K562 (cell line): ENCODE data around the gene ITGA11. TPM values are rescaled to one million over a fixed set of nuclear protein-coding genes. Genes with fewer than 3 reads are reported as not detected.

Experiments
- CBFA2T2 ChIP-seq: fragments of 450-650 bp; conservative IDR thresholded peaks from 2 replicates; pipeline ENCODE4 v1.6.1; 2017; ENCODE audit warnings: mild to moderate bottlenecking
- CC2D1A ChIP-seq: fragments of 450-650 bp; IDR thresholded peaks from 2 replicates; pipeline ENCODE4 v1.6.1; 2017; ENCODE audit warnings: mild to moderate bottlenecking
- CHAMP1 ChIP-seq: fragments of 450-650 bp; IDR thresholded peaks from 2 replicates; pipeline ENCODE4 v1.6.1; 2016; ENCODE audit warnings: mild to moderate bottlenecking
- ETV1 ChIP-seq: fragments of 450-650 bp; conservative IDR thresholded peaks from 2 replicates; pipeline ENCODE4 v1.6.1; 2016; ENCODE audit warnings: missing genetic modification characterization, control low read depth, low read depth, missing compliant biosample characterization
- NR2C1 ChIP-seq, 2 experiments: fragments of 450-650 bp; IDR thresholded peaks; 2 replicates each; pipeline ENCODE4 v1.6.1; 2017; ENCODE audit warnings: mild to moderate bottlenecking in 2 of 2, antibody characterized with exemption in 1 of 2, inconsistent platforms in 1 of 2, missing compliant biosample characterization in 1 of 2, missing genetic modification characterization in 1 of 2
- PREB ChIP-seq: sonication (generic); formaldehyde crosslinking; IDR thresholded peaks from 2 replicates; pipeline ENCODE4 v1.8.1; 2023; ENCODE audit warnings: mild to moderate bottlenecking, missing genetic modification reagents
- STAT5A ChIP-seq: IDR thresholded peaks from 2 replicates; pipeline ENCODE4 v1.6.1; 2012; ENCODE audit warnings: low read length, inconsistent platforms, borderline replicate concordance
- TAF7 ChIP-seq: fragments of 450-650 bp; IDR thresholded peaks from 2 replicates; pipeline ENCODE4 v1.6.1; 2016; ENCODE audit warnings: missing genetic modification characterization, missing compliant biosample characterization
- TCFL5 ChIP-seq: fragments of 250-450 bp; sonication (Bioruptor Pico); conservative IDR thresholded peaks from 2 replicates; pipeline ENCODE4 v1.6.1; 2021; ENCODE audit warnings: mild to moderate bottlenecking, moderate library complexity, matching md5 sums
- TOE1 ChIP-seq, 2 experiments: fragments of 450-650 bp in 1 of 2; sonication (generic) in 1 of 2; formaldehyde crosslinking in 1 of 2; IDR thresholded peaks; 2 replicates each; pipeline versions ENCODE4 v1.7.1 to v1.8.0; 2016 to 2022; ENCODE audit warnings: borderline replicate concordance in 2 of 2, mild to moderate bottlenecking in 2 of 2, antibody characterized with exemption in 1 of 2, inconsistent platforms in 1 of 2, low read depth in 1 of 2, missing genetic modification reagents in 1 of 2, moderate library complexity in 1 of 2
- ZNF133 ChIP-seq: fragments of 250-450 bp; sonication (Bioruptor Pico); IDR thresholded peaks from 2 replicates; pipeline ENCODE4 v1.4.0; 2020; ENCODE audit warnings: mild to moderate bottlenecking
- ZNF23 ChIP-seq: fragments of 250-450 bp; sonication (Bioruptor Pico); IDR thresholded peaks from 2 replicates; pipeline ENCODE4 v1.4.0; 2020; ENCODE audit warnings: mild to moderate bottlenecking
- ZNF280B ChIP-seq: fragments of 250-450 bp; sonication (Bioruptor Pico); IDR thresholded peaks from 2 replicates; pipeline ENCODE4 v1.5.1; 2021; ENCODE audit warnings: mild to moderate bottlenecking
- ZNF518B ChIP-seq: fragments of 250-450 bp; sonication (Bioruptor Pico); IDR thresholded peaks from 2 replicates; pipeline ENCODE4 v1.5.0; 2021; ENCODE audit warnings: mild to moderate bottlenecking, moderate library complexity
- polyA plus RNA-seq, 8 experiments: library from polyadenylated mRNA; depleted of rRNA in 4 of 8; stranded (reverse) in 5 of 8; unstranded in 3 of 8; fragments of >200 nt; fragmentation: Nextera tagmentation in 2 of 8; fragmentation: Illumina TruSeq in 1 of 8; extraction: Ambion mirVana in 2 of 8; extraction: Trizol in 1 of 8; gene quantifications; 2 replicates each; pipeline versions ENCODE4 v1.2.1 to v1.2.3, GENCODE V29; 2011 to 2014; ENCODE audit warnings: inconsistent platforms in 1 of 8, missing spikeins in 1 of 8
- total RNA-seq, 7 experiments: library from RNA; depleted of rRNA in 6 of 7; stranded (reverse); fragments of >200 nt in 6 of 7; fragmentation: Illumina TruSeq in 2 of 7; extraction: Trizol in 2 of 7; gene quantifications; 2 replicates each; pipeline versions ENCODE4 v1.2.1 to v1.2.3, GENCODE V29; 2011 to 2021; ENCODE audit warnings: low replicate concordance in 1 of 7

Gene ITGA11
- total and polyA plus RNA-seq, 9 of the 15 experiments (the other 6 are each of a cell fraction or from before 2014, with no cell fraction given) = 0.01 TPM; not detected in 8

- TF ChIP-seq ZNF23 (CRISPR knock-in tag) (no peak), ZNF518B (CRISPR knock-in tag) (no peak), CBFA2T2 (peak; percentile 61), TOE1 (IDR thresholded peaks at IDR 0.05; ENCODE audit: borderline replicate concordance) (0 out of 2 replicates have a peak, but pooled peaks have one; percentile 40), TOE1 (CRISPR knock-in tag; IDR thresholded peaks at IDR 0.05; ENCODE audit: borderline replicate concordance, low read depth) (no peak), ZNF280B (CRISPR knock-in tag) (no peak), CC2D1A (peak; percentile 34; the same call in 1 of the 2 replicates), TCFL5 (no peak), CHAMP1 (0 out of 2 replicates have a peak, but pooled peaks have one; percentile 39), PREB (CRISPR knock-in tag) (no peak), ZNF133 (CRISPR knock-in tag) (no peak), TAF7 (tag) (no peak), STAT5A (0 out of 2 replicates have a peak, but pooled peaks have one; percentile 3), ETV1 (tag) (no peak), NR2C1 (IDR thresholded peaks at IDR 0.05) (no peak), NR2C1 (tag; IDR thresholded peaks at IDR 0.05) (no peak)
Observed at GRCh38 chr15:68284616-68285258, 147.2 kb downstream of the ITGA11 start (continued).
